ENCODE measurements around the gene TADA3.

DNA sequence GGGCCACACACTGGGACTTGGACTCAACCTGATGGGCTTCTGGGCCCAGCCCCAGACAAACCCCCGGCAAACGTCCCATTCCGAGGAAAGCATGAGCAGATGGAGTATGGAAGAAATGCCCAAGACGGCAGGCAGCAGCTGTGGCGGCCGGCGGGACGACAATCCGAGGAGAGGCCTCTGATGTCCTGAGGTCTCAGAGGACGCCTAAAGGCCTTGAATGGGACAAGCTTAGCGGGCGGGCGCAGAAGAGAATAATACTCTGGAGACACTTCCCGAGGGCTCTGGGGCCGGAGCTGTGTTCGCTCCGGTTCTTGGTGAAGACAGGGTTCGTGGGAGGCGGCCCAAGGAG is 43.0 kb downstream of the TADA3 start:
- TF ChIP-seq, protein P1, sequence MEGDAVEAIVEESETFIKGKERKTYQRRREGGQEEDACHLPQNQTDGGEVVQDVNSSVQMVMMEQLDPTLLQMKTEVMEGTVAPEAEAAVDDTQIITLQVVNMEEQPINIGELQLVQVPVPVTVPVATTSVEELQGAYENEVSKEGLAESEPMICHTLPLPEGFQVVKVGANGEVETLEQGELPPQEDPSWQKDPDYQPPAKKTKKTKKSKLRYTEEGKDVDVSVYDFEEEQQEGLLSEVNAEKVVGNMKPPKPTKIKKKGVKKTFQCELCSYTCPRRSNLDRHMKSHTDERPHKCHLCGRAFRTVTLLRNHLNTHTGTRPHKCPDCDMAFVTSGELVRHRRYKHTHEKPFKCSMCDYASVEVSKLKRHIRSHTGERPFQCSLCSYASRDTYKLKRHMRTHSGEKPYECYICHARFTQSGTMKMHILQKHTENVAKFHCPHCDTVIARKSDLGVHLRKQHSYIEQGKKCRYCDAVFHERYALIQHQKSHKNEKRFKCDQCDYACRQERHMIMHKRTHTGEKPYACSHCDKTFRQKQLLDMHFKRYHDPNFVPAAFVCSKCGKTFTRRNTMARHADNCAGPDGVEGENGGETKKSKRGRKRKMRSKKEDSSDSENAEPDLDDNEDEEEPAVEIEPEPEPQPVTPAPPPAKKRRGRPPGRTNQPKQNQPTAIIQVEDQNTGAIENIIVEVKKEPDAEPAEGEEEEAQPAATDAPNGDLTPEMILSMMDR (IDR thresholded peaks at IDR 0.05), result peak in 1 of 5 experiments; percentile 17
- TF ChIP-seq POLR2A (IDR thresholded peaks at IDR 0.05) (no peak), POLR2AphosphoS5 (IDR thresholded peaks at IDR 0.05) (no peak), EP300 (IDR thresholded peaks at IDR 0.05; ENCODE audit: low read depth) (no peak)
